Measurements from ENCODE around the gene CARMIL1.

Gene CARMIL1

DNA sequence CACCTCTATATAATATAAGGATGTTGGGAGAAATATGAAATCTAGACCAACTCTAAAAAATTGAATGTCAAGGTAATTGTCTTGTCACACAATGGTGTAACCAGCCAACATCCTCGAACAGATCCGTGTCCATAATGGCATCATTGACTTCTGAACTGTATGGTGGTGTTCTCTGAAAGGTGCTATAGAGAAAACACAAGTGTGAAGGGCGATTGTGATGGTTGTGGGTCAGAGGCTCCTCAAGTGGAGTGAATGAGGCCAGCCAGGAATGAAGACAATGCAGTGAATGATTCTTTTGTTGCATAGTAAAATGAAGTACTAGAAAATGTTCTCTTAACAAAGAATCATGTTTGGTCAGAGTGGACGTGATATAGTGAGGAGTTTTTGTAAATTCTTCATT, 58.3 kb downstream of the CARMIL1 start:
- no peak for DNase-seq (ENCODE audit: low read depth, low spot score)
- no peak overlapping the region for H3K4me3 ChIP-seq (ENCODE audit: low read depth, low read length)
- ChIA-PET POLR2A (no interaction called here), CTCF (no interaction called here)
- TF ChIP-seq, protein P1, sequence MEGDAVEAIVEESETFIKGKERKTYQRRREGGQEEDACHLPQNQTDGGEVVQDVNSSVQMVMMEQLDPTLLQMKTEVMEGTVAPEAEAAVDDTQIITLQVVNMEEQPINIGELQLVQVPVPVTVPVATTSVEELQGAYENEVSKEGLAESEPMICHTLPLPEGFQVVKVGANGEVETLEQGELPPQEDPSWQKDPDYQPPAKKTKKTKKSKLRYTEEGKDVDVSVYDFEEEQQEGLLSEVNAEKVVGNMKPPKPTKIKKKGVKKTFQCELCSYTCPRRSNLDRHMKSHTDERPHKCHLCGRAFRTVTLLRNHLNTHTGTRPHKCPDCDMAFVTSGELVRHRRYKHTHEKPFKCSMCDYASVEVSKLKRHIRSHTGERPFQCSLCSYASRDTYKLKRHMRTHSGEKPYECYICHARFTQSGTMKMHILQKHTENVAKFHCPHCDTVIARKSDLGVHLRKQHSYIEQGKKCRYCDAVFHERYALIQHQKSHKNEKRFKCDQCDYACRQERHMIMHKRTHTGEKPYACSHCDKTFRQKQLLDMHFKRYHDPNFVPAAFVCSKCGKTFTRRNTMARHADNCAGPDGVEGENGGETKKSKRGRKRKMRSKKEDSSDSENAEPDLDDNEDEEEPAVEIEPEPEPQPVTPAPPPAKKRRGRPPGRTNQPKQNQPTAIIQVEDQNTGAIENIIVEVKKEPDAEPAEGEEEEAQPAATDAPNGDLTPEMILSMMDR (IDR thresholded peaks at IDR 0.05; ENCODE audit: insufficient read depth, low read length, missing control alignments): no peak

DNA sequence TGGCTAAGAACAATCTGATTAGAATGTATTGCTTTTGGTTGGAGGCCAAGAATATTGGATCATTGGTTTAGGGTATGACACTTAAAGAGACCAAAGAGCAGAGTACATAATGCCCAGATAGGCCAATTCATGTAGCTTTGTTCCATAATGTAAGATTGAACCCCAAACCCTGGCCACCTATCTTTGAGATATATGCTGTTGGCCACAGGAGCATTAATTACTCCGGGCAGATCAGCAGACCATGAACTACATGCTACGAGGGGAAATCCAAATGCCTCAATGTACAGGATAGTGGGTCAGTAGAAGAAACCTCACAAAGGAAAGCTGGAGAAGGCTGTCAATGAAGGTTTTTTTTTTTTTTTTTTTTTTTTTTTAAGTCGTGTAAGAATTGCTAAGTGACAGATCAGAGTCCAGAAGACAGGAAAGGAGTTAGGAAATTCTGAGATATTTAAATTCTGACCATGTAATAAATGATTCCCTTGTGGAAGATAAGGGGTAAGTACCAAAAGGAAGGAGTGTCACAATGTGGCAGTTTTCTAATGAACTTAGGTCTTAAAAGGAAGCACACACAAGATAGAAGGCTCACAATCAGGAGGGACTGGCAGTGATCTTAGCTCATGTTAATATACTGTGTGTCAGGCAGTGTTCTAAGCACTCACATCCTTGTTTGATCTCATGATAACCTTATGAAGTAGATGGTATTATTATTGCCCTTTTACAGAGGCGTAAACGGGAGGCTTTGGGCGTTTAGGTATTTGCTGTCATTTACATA, 61.4 kb downstream of the CARMIL1 start:
- no peak for DNase-seq (ENCODE audit: low read depth, low spot score)
- ChIA-PET POLR2A (no interaction called here), CTCF (no interaction called here)
- TF ChIP-seq, protein P1 (IDR thresholded peaks at IDR 0.05; ENCODE audit: insufficient read depth, low read length, missing control alignments): no peak
- no peak overlapping the region for H3K4me3 ChIP-seq (ENCODE audit: low read depth, low read length)

DNA sequence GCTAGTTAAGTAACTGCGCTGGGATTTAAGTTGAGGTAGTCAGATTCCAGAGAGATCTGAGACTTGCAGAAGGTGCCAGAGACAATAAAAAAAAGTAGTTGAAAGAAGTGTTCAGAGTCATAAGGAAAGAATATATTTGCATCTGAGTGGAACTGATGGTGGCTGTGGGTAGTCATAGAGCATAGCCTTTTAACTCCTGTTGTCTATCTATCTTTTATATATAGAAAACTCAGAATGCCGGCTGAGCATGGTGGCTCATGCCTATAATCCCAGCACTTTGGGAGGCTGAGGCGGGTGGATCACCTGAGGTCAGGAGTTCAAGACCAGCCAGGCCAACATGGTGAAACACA, 62.0 kb downstream of the CARMIL1 start:
- ChIA-PET CTCF (no interaction called here), POLR2A (no interaction called here)
- no peak overlapping the region for H3K4me3 ChIP-seq (ENCODE audit: low read depth, low read length)
- TF ChIP-seq, protein P1 (IDR thresholded peaks at IDR 0.05; ENCODE audit: insufficient read depth, low read length, missing control alignments): no peak
- DNase-seq (ENCODE audit: low read depth, low spot score): no peak

DNA sequence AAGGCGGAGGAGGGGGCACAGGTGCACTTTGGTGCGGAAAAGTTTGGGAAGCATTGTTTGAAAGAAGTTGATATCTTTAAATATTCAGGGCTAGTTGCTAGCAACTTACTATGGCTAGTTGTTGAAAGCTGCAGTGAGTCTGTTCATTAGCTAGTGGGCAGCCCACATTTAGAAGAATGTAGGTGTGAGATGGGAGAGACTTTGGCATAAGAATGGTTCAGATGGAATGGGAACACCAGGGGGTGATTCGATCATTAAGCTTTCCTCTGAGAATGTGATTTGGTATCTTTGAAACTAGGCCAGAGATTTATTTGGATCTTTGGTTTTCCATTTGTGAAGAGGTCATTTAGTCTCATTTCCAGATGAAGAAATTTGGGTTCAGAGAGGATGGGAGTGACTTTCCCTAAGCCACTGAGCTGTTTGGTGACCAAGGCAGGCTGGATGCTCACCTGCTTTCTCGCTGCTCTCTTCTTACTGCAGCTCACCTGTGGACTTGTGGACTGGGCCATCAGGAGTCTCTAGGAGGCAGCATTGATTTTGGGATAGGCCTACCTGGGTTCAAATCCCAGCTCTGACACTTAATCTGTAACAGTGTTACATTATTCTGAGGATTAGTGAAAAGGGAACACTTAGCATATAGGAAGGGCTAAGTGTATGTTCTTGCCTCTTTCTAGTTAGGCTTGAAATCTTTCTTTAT, 62.9 kb downstream of the CARMIL1 start:
- ChIA-PET POLR2A (no interaction called here), CTCF (interaction anchor here (1.0 kb wide), 1 partner anchor 63 kb away, joined by 5 read pairs; the partner anchor contains the start of gene CARMIL1)
- H3K4me3 ChIP-seq (ENCODE audit: low read depth, low read length): no peak overlapping the region
- TF ChIP-seq, protein P1 (IDR thresholded peaks at IDR 0.05; ENCODE audit: insufficient read depth, low read length, missing control alignments): no peak
- no peak for DNase-seq (ENCODE audit: low read depth, low spot score)

DNA sequence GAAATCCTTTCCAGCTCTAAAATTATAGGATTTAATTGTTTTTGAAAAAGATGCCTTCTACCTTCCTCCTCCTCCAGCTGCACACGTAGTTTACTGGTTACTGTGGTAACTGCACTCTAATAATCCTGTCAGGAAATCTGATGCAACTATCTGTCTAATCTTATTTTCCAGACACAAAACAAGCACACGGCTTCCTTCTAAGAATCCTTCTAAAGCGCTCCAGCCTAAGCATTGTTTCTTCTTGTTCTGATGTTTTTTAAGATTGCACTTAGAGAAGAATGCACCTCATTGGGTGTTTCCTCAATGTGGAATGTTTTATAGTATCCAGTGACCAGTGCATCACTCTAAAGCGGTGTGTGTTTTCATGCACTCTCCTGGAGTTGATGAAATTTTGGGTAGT, 63.6 kb downstream of the CARMIL1 start:
- H3K4me3 ChIP-seq (ENCODE audit: low read depth, low read length): no peak overlapping the region
- DNase-seq (ENCODE audit: low read depth, low spot score): no peak
- POLR2A ChIA-PET: no interaction called here
- TF ChIP-seq, protein P1 (IDR thresholded peaks at IDR 0.05; ENCODE audit: insufficient read depth, low read length, missing control alignments): no peak
- CTCF ChIA-PET: interaction anchor here (1.0 kb wide), 1 partner anchor 64 kb away, joined by 5 read pairs; the partner anchor contains the start of gene CARMIL1

DNA sequence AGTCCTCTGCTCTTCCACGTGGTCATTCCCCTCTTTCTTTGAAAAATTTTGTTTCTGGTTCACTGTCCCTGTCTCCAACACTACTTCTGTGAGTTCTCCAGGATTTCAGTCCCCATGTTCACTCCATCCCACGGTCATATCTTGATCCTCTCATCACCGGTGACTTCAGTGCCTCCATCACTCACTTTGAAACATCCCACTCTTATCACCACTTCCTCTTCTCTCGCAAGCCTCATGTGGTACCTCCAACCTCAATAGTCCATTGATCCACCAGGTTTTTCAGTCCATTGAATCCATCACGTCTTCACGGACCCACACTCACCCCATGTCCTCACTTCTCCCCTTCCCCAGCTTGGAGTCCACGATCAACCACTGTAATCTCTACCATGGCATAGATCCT, 64.8 kb downstream of the CARMIL1 start:
- TF ChIP-seq, protein P1 (IDR thresholded peaks at IDR 0.05; ENCODE audit: insufficient read depth, low read length, missing control alignments): no peak
- H3K4me3 ChIP-seq (ENCODE audit: low read depth, low read length): no peak overlapping the region
- ChIA-PET POLR2A (no interaction called here), CTCF (no interaction called here)
- no peak for DNase-seq (ENCODE audit: low read depth, low spot score)

Measured in AG04449 (cell line).